DND-41 (cell line): ENCODE data around the gene PDE7B.

ENCODE experiments used
- CTCF ChIP-seq: IDR thresholded peaks from 2 replicates; pipeline ENCODE4 v1.5.1; 2012; ENCODE audit warnings: borderline replicate concordance, low read length, moderate library complexity, mild to moderate bottlenecking; ENCODE audit not compliant: poor library complexity, severe bottlenecking; ENCODE audit errors: extremely low read depth
- EZH2 ChIP-seq: IDR thresholded peaks from 3 replicates; pipeline ENCODE4 v1.6.1; 2012; ENCODE audit warnings: borderline replicate concordance, low read depth, mild to moderate bottlenecking, moderate library complexity, low read length, inconsistent platforms; ENCODE audit not compliant: severe bottlenecking

GRCh38 chr6:135994857-135995544 lies 143.5 kb downstream of the PDE7B start:
- TF ChIP-seq EZH2 (no peak), CTCF (no peak)
